HL-60 (cell line): Measurements from ENCODE around the gene PSMB5.

Experiments used
- DNase-seq, 2 experiments: peaks; one replicate each; pipeline ENCODE4 v3.0.0-alpha.2; 2010 to 2020; ENCODE audit warnings: low read depth in 1 of 2, low spot score in 1 of 2
- H3K27ac ChIP-seq: fragments of 250-450 bp; sonication (Bioruptor Pico); replicated peaks from 2 replicates; pipeline ENCODE4 v1.5.1; 2020; ENCODE audit warnings: mild to moderate bottlenecking, moderate library complexity
- H3K27me3 ChIP-seq: fragments of 250-450 bp; sonication (Bioruptor Pico); 2 replicates; pipeline ENCODE4 v1.5.1; 2021; ENCODE audit warnings: mild to moderate bottlenecking, moderate library complexity; ENCODE audit not compliant: insufficient read depth, poor library complexity, severe bottlenecking
- H3K4me3 ChIP-seq: replicated peaks from 2 replicates; pipeline ENCODE4 v1.5.1; 2011; ENCODE audit warnings: mild to moderate bottlenecking, control low read depth, low read length; ENCODE audit not compliant: insufficient read depth
- GABPA ChIP-seq: IDR thresholded peaks from 2 replicates; pipeline ENCODE4 v1.6.1; 2012; ENCODE audit warnings: low read depth
- POLR2AphosphoS5 ChIP-seq: IDR thresholded peaks from 2 replicates; pipeline ENCODE4 v1.6.1; 2012; ENCODE audit warnings: low read depth
- SPI1 ChIP-seq: IDR thresholded peaks from 2 replicates; pipeline ENCODE4 v1.6.1; 2012; ENCODE audit warnings: low read depth, mild to moderate bottlenecking, borderline replicate concordance
- TF ChIP-seq, protein P1 (sequence below): IDR thresholded peaks from one replicate; pipeline ENCODE4 v1.5.1; 2011; ENCODE audit warnings: low read length, control low read depth, inconsistent platforms; ENCODE audit not compliant: insufficient read depth
- TF ChIP-seq, protein P2 (sequence below): IDR thresholded peaks from 2 replicates; pipeline ENCODE4 v1.6.1; 2012; ENCODE audit warnings: low read depth; ENCODE audit not compliant: insufficient replicate concordance

Gene PSMB5

DNA sequence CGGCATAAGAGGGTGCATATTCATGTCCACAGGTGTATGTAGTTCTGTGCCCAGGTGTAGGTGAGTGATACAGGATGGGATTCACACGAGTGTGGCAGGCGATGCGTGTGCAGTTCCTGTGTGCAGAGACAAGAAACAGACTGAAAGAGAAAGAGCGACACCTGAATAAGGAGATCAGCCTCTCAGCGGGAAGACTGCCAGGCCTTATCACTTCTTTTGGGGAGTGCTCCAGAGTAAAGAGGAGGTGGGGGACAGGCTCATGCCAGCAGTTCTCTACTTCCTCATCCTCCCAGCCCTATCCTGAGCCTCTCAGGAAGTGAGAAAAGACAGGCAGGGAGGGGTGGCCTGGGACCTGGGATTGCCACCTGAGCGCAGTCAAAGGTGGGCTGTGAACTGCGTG, 10.1 kb upstream of the PSMB5 start:
- TF ChIP-seq POLR2AphosphoS5 = no peak
- TF ChIP-seq SPI1 = no peak
- no peaks in the 10 kb centered on the region for H3K27me3 ChIP-seq
- H3K27ac ChIP-seq = no peak overlapping the region
- no peak overlapping the region for H3K4me3 ChIP-seq
- DNase-seq = no peak

DNA sequence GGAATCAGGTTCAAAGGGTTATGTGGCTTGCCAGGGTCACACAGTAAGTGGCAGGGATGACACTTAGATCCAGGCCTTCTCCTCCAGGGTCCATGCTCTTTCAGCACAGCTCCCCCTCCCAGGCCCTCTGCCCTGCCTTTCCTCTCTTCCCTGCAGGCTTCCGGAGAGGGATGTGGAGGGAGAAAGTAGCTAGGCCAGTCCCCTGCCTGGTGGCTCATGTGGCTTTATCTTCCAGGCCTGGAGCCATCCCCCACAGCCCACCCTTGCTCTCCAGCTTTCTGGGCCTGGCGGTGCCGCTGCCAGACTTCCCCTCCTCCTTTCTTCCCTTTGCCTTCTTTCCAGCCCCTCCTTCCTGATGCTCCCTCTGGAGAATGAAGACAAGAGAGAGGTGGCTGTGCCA, 9.1 kb upstream of the PSMB5 start:
- no peak for TF ChIP-seq POLR2AphosphoS5
- TF ChIP-seq, protein P1, sequence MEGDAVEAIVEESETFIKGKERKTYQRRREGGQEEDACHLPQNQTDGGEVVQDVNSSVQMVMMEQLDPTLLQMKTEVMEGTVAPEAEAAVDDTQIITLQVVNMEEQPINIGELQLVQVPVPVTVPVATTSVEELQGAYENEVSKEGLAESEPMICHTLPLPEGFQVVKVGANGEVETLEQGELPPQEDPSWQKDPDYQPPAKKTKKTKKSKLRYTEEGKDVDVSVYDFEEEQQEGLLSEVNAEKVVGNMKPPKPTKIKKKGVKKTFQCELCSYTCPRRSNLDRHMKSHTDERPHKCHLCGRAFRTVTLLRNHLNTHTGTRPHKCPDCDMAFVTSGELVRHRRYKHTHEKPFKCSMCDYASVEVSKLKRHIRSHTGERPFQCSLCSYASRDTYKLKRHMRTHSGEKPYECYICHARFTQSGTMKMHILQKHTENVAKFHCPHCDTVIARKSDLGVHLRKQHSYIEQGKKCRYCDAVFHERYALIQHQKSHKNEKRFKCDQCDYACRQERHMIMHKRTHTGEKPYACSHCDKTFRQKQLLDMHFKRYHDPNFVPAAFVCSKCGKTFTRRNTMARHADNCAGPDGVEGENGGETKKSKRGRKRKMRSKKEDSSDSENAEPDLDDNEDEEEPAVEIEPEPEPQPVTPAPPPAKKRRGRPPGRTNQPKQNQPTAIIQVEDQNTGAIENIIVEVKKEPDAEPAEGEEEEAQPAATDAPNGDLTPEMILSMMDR = no peak
- TF ChIP-seq SPI1 = no peak
- TF ChIP-seq, protein P2, sequence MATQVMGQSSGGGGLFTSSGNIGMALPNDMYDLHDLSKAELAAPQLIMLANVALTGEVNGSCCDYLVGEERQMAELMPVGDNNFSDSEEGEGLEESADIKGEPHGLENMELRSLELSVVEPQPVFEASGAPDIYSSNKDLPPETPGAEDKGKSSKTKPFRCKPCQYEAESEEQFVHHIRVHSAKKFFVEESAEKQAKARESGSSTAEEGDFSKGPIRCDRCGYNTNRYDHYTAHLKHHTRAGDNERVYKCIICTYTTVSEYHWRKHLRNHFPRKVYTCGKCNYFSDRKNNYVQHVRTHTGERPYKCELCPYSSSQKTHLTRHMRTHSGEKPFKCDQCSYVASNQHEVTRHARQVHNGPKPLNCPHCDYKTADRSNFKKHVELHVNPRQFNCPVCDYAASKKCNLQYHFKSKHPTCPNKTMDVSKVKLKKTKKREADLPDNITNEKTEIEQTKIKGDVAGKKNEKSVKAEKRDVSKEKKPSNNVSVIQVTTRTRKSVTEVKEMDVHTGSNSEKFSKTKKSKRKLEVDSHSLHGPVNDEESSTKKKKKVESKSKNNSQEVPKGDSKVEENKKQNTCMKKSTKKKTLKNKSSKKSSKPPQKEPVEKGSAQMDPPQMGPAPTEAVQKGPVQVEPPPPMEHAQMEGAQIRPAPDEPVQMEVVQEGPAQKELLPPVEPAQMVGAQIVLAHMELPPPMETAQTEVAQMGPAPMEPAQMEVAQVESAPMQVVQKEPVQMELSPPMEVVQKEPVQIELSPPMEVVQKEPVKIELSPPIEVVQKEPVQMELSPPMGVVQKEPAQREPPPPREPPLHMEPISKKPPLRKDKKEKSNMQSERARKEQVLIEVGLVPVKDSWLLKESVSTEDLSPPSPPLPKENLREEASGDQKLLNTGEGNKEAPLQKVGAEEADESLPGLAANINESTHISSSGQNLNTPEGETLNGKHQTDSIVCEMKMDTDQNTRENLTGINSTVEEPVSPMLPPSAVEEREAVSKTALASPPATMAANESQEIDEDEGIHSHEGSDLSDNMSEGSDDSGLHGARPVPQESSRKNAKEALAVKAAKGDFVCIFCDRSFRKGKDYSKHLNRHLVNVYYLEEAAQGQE = no peak
- no peak for TF ChIP-seq GABPA
- no peak overlapping the region for H3K27ac ChIP-seq
- no peaks in the 10 kb centered on the region for H3K27me3 ChIP-seq
- DNase-seq = no peak
- H3K4me3 ChIP-seq = no peak overlapping the region

DNA sequence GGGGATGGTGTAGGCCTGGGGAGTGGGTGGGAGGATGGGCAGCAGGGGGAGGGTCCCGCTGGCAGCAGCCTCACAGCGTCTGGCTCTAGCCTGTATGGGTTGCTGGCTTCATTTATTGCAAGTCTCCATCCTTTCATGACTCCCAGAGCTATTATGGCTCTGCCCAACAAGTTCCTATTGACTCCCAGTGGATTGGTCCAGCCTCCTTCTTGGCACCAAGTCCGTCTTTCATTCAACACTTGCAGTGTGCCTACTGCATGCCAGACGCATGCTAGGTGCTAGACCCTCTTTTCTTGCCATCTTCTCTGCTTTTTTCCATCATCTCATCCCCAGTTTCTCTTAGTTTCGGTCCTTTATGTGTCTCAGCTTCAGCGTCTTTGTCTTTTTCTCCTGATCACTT, 8.4 kb upstream of the PSMB5 start:
- no peak for DNase-seq
- no peak overlapping the region for H3K4me3 ChIP-seq
- H3K27me3 ChIP-seq = no peaks in the 10 kb centered on the region
- TF ChIP-seq, protein P1 = no peak
- TF ChIP-seq SPI1 (no peak), POLR2AphosphoS5 (no peak), GABPA (no peak)
- TF ChIP-seq, protein P2 = no peak
- H3K27ac ChIP-seq = no peak overlapping the region

DNA sequence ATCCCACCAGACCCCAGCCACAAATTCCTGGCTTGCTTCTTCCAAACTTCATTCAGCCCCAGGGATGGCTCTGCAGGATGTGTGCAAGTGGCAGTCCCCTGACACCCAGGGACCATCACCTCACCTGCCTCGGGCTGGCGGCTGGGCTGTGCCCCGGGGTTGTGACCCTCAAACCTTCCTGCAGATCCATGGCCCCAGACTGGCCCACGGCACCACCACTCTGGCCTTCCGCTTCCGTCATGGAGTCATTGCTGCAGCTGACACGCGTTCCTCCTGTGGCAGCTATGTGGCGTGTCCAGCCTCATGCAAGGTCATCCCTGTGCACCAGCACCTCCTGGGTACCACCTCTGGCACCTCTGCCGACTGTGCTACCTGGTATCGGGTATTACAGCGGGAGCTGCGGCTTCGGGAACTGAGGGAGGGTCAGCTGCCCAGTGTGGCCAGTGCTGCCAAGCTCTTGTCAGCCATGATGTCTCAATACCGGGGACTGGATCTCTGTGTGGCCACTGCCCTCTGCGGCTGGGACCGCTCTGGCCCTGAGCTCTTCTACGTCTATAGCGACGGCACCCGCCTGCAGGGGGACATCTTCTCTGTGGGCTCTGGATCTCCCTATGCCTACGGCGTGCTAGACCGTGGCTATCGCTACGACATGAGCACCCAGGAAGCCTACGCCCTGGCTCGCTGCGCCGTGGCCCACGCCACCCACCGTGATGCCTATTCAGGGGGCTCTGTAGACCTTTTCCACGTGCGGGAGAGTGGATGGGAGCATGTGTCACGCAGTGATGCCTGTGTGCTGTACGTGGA, 7.7 kb upstream of the PSMB5 start, which contains the start of gene PSMB11:
PSMB11 (plus strand) TSS at position 51 of the 804 bp plus-strand sequence; CDS start at position 65, 14 bp downstream.
- no peaks in the 10 kb centered on the region for H3K27me3 ChIP-seq
- H3K27ac ChIP-seq = no peak within 1 kb of the TSS
- DNase-seq = no peak
- TF ChIP-seq, protein P1 = no peak
- TF ChIP-seq POLR2AphosphoS5 (no peak), SPI1 (no peak), GABPA (no peak)
- TF ChIP-seq, protein P2 = no peak
- no peak within 1 kb of the TSS for H3K4me3 ChIP-seq
